OCI-LY3 (cell line): Measurements from ENCODE around the gene G3BP1.
"Not testable (repeated sequence)": the region's sequence is repeated elsewhere in the genome, so short reads cannot be mapped to it uniquely, and the experiment has no call there.

Source experiments
- H2AFZ ChIP-seq: fragments of 200-600, 300-600 bp; shearing (Covaris generic); 2 replicates; pipeline ENCODE4 v1.6.0; 2014; ENCODE audit warnings: antibody characterized with exemption, low read depth, low read length
- H3K27ac ChIP-seq: fragments of 200-600, 300-600 bp; sonication (generic); 2 replicates; pipeline ENCODE4 v1.5.1; 2014; ENCODE audit warnings: mild to moderate bottlenecking, low read length, moderate library complexity, mixed read lengths
- H3K27me3 ChIP-seq: fragments of 200-600, 300-600 bp; sonication (generic); 2 replicates; pipeline ENCODE4 v1.6.1; 2014; ENCODE audit warnings: low read depth, low read length, mixed read lengths
- H3K36me3 ChIP-seq: fragments of 200-600, 300-600 bp; sonication (generic); replicated peaks from 2 replicates; pipeline ENCODE3; 2014; ENCODE audit warnings: low read depth, low read length, mixed read lengths
- H3K4me1 ChIP-seq: fragments of 300-600, 200-600 bp; sonication (generic); 2 replicates; pipeline ENCODE4 v1.6.1; 2014; ENCODE audit warnings: low read length, mixed read lengths
- H3K4me2 ChIP-seq: fragments of 200-600, 300-600 bp; sonication (generic); 2 replicates; pipeline ENCODE4 v1.6.1; 2014; ENCODE audit warnings: low read length, mixed read lengths
- H3K4me3 ChIP-seq: fragments of 300-600, 200-600 bp; sonication (generic); 2 replicates; pipeline ENCODE4 v1.5.1; 2014; ENCODE audit warnings: antibody characterized with exemption, mild to moderate bottlenecking, low read length, moderate library complexity
- H3K79me2 ChIP-seq: fragments of 300-600, 200-600 bp; shearing (Covaris generic); 2 replicates; pipeline ENCODE4 v1.6.1; 2014; ENCODE audit warnings: mild to moderate bottlenecking, low read length, mixed read lengths
- H3K9ac ChIP-seq: fragments of 300-600, 200-600 bp; shearing (Covaris generic); 2 replicates; pipeline ENCODE4 v1.6.0; 2014; ENCODE audit warnings: mild to moderate bottlenecking, low read length, moderate library complexity
- H3K9me3 ChIP-seq: fragments of 200-600, 300-600 bp; shearing (Covaris generic); 2 replicates; pipeline ENCODE4 v1.6.1; 2014; ENCODE audit warnings: low read length, mixed read lengths; ENCODE audit not compliant: insufficient read depth
- H4K20me1 ChIP-seq: fragments of 200-600, 300-600 bp; sonication (generic); 2 replicates; pipeline ENCODE4 v1.6.1; 2016; ENCODE audit warnings: low read length, mixed read lengths; ENCODE audit not compliant: insufficient read depth
- CTCF ChIP-seq: fragments of 200-600, 300-600 bp; sonication (generic); IDR thresholded peaks from 2 replicates; pipeline ENCODE4 v1.5.1; 2014; ENCODE audit warnings: antibody characterized with exemption, low read length, low read depth
- EZH2phosphoT487 ChIP-seq: fragments of 200-600 bp; shearing (Covaris generic); IDR thresholded peaks from 2 replicates; pipeline ENCODE4 v1.6.1; 2018; ENCODE audit warnings: antibody characterized with exemption, mixed run types, low read depth

The G3BP1 gene

GRCh38 chr5:151779531-151780125 is 7.9 kb downstream of the G3BP1 start:
- peaks cover 15% of the 10 kb centered on the region for H3K36me3 ChIP-seq
- TF ChIP-seq EZH2phosphoT487, result no peak
- TF ChIP-seq CTCF, result no peak
- H3K79me2 ChIP-seq, result peaks cover 100% of the 10 kb centered on the region
- H3K27ac ChIP-seq, result no peak overlapping the region
- H2AFZ ChIP-seq, result no peak overlapping the region
- H3K4me3 ChIP-seq, result no peak overlapping the region
- peaks cover 31% of the 10 kb centered on the region for H3K4me1 ChIP-seq
- H3K9me3 ChIP-seq, result no peaks in the 10 kb centered on the region
- H4K20me1 ChIP-seq, result peaks cover 96% of the 10 kb centered on the region
- H3K27me3 ChIP-seq, result no peaks in the 10 kb centered on the region
- peak overlapping the region; percentile 7 for H3K4me2 ChIP-seq
- no peak overlapping the region for H3K9ac ChIP-seq

DNA sequence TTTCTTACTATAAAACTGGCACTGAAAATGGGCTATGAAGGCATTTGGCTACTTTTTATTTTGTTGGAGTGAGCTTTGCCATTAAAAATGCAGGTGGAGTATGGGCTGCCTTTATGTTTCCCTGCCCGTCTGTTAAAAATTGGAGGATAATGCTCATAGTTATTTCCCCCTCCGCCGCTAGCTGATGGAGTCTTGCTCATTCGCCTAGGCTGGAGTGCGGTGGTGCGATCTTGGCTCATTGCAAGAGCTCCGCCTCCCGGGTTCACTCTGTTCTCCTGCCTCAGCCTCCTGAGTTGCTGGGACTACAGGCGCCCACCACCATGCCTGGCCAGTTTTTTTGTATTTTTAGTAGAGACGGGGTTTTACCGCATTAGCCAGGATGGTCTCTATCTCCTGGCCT is 8.6 kb downstream of the G3BP1 start:
- TF ChIP-seq EZH2phosphoT487, result no peak
- Histone ChIP-seq H3K9ac (no peak overlapping the region), H3K27ac (no peak overlapping the region), H4K20me1 (peaks cover 96% of the 10 kb centered on the region), H3K4me3 (no peak overlapping the region), H2AFZ (no peak overlapping the region), H3K9me3 (no peaks in the 10 kb centered on the region), H3K4me1 (peaks cover 23% of the 10 kb centered on the region), H3K79me2 (peaks cover 100% of the 10 kb centered on the region), H3K4me2 (no peak overlapping the region), H3K36me3 (peaks cover 15% of the 10 kb centered on the region), H3K27me3 (no peaks in the 10 kb centered on the region)

DNA sequence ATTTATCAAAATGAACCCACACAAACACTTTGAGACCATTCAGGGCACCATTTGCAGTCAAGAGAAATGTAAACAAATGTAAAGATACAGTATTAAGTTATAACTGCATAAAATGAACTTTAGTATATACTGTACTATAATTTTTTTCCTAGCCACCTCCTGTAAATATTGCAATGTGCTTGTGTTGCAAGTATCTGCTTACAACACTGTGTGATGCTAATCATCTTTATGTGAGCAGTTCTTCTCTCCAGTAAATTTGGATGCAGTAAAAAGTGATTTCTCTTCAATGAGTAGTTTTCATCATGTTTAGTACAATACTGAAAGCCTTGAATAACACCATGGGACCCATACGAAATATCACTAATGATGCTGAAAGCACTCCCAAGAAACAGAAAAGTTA is 9.4 kb downstream of the G3BP1 start:
- Histone ChIP-seq H3K27me3 (no peaks in the 10 kb centered on the region), H3K4me1 (peaks cover 15% of the 10 kb centered on the region), H2AFZ (no peak overlapping the region), H3K9ac (no peak overlapping the region), H3K36me3 (peaks cover 15% of the 10 kb centered on the region), H3K4me2 (no peak overlapping the region), H3K27ac (no peak overlapping the region), H3K79me2 (peaks cover 100% of the 10 kb centered on the region), H4K20me1 (peaks cover 96% of the 10 kb centered on the region), H3K9me3 (no peaks in the 10 kb centered on the region), H3K4me3 (no peak overlapping the region)
- TF ChIP-seq EZH2phosphoT487, result no peak
- no peak for TF ChIP-seq CTCF

GRCh38 chr5:151783664-151784063 is 11.9 kb downstream of the G3BP1 start:
- not testable (repeated sequence) for H3K9me3 ChIP-seq, H3K9ac ChIP-seq, H3K27ac ChIP-seq, H3K4me2 ChIP-seq, H3K4me3 ChIP-seq, H2AFZ ChIP-seq, H3K27me3 ChIP-seq, H3K36me3 ChIP-seq
- Histone ChIP-seq H3K4me1 (peaks cover 15% of the 10 kb centered on the region), H4K20me1 (peaks cover 92% of the 10 kb centered on the region), H3K79me2 (peaks cover 100% of the 10 kb centered on the region)

DNA sequence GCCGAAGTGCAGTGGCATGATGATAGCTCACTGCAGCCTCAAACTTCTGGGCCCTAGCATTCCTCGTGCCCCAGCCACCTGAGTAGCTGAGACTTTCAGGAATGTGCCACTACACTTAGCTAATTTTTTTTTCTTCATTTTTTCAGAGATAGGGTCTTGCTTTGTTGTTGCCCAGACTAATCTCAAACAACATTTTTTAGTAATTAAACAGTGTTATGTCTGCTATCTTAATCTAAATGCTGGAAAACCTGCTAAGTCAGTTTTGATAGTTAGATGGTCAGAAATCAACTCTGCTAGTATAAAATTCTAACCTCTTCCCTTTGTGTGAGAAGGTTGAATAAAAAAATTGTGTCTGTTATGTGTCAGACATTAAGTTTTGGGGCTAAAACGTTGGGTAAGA is 12.4 kb downstream of the G3BP1 start:
- Histone ChIP-seq H3K9ac (no peak overlapping the region), H3K4me1 (peaks cover 12% of the 10 kb centered on the region), H3K36me3 (peaks cover under 1% of the 10 kb centered on the region), H3K9me3 (no peaks in the 10 kb centered on the region), H4K20me1 (peaks cover 89% of the 10 kb centered on the region), H3K4me3 (no peak overlapping the region), H3K27ac (no peak overlapping the region), H3K27me3 (no peaks in the 10 kb centered on the region), H3K4me2 (no peak overlapping the region), H2AFZ (no peak overlapping the region), H3K79me2 (peaks cover 100% of the 10 kb centered on the region)
- TF ChIP-seq CTCF, result no peak
- TF ChIP-seq EZH2phosphoT487, result no peak
